ENCODE data around the gene CACNA1B.
"Not testable (repeated sequence)": the region's sequence is repeated elsewhere in the genome, so short reads cannot be mapped to it uniquely, and the experiment has no call there.

Gene CACNA1B

GRCh38 chr9:138117101-138117750 lies 239.6 kb downstream of the CACNA1B start:
- DNase-seq (ENCODE audit: low spot score) = no peak

DNA sequence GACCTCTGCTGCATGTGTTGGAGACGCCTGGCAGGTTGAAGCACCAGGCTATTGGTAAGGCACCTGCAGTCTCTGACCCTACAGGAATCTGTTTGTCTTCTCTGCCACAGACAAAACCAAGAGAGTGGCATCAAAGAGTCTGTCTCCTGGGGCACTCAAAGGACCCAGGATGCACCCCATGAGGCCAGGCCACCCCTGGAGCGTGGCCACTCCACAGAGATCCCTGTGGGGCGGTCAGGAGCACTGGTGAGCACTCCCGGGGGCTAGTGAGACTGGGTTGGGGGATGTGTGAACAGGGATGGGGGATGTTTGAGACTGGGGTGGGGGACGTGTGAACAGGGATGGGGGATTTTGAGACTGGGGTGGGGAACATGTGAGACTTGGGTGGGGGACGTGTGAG lies 240.3 kb downstream of the CACNA1B start:
- DNase-seq (ENCODE audit: low spot score) = no peak

DNA sequence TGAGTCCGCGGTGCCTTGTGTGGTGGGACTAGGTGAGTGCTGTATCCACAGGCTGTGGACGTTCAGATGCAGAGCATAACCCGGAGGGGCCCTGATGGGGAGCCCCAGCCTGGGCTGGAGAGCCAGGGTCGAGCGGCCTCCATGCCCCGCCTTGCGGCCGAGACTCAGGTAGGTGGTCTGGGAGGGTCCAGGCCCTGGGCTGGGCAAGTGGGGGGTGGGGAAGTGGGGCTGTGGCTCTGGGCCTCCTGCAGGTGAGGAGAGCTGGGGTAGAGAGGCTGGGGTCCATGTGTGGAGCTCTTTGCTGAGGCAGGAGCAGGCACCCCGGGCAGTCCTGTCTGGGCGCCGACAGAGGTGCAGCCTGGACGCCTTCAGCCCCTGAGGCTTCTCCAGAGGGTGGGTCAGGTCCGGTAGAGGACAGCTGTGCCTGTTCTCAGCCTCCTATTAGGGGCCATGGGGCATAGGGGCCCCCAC lies 241.1 kb downstream of the CACNA1B start:
- DNase-seq (ENCODE audit: low spot score) = no peak

DNA sequence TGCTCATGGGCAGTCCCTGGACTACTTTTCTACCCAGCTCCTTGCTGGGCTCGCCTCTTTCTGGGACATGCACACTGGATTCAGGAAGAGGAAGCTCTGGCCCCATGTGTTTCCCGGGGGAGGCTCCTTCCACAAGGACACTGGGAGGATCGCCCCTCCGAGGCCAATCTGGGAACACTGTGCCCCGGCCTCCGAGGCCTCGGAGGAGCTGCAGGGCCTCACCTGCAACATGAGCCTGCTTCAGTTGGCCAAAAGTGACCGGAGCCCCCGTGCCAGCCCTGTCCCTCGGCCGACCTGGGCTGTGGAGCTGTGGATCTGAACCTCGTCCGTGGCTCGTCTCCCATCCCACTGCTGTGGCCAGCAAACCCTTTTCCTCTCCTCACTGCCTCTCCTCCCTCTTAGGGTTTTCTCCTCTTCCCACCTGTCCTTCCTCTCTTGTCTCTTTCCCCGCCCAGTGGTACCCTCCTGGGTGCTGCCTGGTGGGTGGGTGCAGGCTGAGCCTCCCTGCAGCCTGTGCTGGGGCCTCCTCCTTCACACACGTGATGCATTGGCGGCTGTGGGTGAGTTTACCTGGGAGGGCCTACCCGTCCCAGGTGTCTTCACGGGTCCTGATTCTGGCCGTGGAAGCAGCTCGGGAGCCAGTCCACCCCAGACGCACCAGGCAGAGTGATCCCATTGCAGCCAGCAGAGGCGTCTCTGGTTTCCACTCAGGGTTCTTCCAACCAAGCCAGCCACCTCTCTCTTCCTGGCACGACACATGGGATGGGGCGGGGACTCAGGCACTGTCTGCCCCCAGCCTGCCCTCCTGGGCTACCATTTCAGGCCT lies 241.8 kb downstream of the CACNA1B start:
- DNase-seq (ENCODE audit: low spot score) = no peak

- DNase-seq (ENCODE audit: low spot score) = no peak
These were observed 242.5 kb downstream of the CACNA1B start for GRCh38 chr9:138120072-138120471.

- DNase-seq (ENCODE audit: low spot score) = no peak
These were observed 243.2 kb downstream of the CACNA1B start for GRCh38 chr9:138120511-138121437.

- no peak for DNase-seq (ENCODE audit: low spot score)
These were observed 244.0 kb downstream of the CACNA1B start for GRCh38 chr9:138121438-138122050.

DNA sequence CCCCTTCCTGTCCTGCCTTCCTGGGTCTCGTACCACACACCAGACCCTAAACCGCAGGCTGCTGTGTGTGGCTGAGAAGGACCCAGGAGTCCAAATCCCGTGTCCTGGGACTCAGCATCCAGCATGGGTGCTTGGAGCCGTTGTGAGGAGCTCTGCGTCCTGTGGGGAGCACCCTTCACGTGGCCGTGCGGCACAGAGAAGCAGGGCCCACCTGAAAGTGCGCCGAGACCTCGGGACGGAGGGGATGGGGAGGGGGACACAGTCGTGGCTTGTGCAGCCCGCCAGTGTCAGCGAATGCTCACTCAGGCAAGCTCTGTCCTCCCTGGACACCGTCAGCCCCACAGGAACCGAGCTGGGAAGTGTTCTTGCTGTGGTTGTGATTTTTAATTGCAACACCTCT lies 244.6 kb downstream of the CACNA1B start:
- no peak for DNase-seq (ENCODE audit: low spot score)

- DNase-seq (ENCODE audit: low spot score) = no peak
These were observed 245.1 kb downstream of the CACNA1B start for GRCh38 chr9:138122676-138123075.

- no peak for DNase-seq (ENCODE audit: low spot score)
These were observed 245.5 kb downstream of the CACNA1B start for GRCh38 chr9:138123086-138123485.

DNA sequence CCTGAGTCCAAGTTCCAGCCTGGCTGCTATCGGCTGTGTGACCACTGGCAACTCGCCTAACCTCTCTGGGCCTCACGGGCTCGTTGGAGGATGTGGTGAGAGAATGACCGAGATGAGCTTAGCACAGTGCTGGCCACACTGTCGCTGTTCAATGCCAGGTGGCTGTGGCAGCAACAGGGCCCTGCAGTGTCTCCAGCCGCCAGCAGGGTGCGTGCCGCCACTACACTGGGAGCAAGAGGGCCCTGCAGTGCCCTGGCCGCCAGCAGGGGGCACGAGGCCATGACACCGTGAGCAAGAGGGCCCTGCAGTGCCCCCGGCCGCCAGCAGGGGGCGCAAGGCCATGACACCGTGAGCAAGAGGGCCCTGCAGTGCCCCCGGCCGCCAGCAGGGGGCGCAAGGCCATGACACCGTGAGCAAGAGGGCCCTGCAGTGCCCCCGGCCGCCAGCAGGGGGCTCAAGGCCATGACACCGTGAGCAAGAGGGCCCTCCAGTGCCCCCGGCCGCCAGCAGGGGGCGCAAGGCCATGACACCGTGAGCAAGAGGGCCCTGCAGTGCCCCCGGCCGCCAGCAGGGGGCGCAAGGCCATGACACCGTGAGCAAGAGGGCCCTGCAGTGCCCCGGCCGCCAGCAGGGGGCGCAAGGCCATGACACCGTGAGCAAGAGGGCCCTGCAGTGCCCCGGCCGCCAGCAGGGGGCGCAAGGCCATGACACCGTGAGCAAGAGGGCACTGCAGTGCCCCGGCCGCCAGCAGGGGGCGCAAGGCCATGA lies 248.7 kb downstream of the CACNA1B start:
- not testable (repeated sequence) for DNase-seq (ENCODE audit: low spot score)

- not testable (repeated sequence) for DNase-seq (ENCODE audit: low spot score)
These were observed 249.4 kb downstream of the CACNA1B start for GRCh38 chr9:138126858-138127584.

GRCh38 chr9:138128027-138128426 lies 250.4 kb downstream of the CACNA1B start:
- not testable (repeated sequence) for DNase-seq (ENCODE audit: low spot score)

DNA sequence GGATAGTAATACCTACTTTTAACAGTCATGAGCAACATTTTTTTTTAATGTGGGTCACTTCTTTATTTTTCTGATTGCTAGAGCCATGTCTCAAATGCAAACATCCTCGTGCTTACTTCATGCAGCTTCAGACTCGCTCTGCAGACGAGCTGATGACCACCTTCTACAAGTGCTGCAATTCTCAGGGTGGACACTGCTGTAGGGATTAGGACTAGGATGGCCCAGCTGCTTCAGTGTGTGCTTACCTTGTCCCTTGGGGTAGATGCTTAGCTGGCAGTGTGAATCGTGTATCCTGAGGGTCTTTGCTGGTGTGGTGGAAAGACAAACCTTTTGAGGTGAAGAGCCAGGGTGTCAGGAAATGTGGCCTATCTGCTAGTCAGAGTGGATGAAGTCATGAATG lies 251.7 kb downstream of the CACNA1B start:
- not testable (repeated sequence) for DNase-seq (ENCODE audit: low spot score)

DNA sequence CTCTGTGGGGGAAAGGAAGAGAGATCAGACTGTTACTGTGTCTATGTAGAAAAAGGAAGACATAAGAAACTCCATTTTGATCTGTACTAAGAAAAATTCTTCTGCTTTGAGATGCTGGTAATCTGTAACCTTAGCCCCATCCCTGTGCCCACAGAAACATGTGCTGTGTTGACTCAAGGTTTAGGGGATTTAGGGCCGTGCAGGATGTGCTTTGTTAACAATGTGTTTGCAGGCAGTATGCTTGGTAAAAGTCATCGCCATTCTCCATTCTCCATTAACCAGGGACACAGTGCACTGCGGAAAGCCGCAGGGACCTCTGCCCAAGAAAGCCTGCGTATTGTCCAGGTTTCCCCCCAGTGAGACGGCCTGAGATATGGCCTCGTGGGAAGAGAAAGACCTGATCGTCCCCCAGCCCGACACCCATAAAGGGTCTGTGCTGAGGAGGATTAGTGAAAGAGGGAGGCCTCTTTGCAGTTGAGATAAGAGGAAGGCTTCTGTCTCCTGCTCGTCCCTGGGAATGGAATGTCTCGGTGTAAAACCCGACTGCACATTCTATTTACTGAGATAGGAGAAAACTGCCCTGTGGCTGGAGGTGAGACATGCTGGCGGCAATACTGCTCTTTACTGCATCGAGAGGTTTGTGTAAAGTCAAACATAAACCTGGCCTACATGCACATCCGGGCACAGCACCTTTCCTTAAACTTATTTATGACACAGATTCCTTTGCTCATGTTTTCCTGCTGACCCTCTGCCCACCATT lies 255.5 kb downstream of the CACNA1B start:
- not testable (repeated sequence) for DNase-seq (ENCODE audit: low spot score)

DNA sequence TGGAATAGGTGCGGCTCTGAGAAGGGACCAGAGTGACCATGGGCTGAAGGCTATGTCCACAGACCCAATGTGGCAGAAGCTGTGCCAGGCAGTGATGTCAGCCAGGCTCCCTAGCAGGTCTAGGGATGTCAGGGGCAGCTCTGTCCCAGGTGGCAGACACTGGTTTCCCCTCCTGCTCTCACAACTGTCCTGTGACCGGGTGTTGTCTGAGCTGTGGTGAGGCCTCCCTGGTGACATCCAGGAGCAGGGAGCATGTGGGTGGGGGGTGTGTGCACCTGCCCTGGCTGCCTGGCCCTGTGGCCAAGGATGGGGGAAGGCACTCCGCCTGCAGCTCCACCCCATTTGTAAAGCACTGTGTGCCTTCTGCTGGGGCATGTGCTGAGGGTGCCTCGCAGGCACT lies 257.0 kb downstream of the CACNA1B start:
- DNase-seq (ENCODE audit: low spot score) = not testable (repeated sequence)

DNA sequence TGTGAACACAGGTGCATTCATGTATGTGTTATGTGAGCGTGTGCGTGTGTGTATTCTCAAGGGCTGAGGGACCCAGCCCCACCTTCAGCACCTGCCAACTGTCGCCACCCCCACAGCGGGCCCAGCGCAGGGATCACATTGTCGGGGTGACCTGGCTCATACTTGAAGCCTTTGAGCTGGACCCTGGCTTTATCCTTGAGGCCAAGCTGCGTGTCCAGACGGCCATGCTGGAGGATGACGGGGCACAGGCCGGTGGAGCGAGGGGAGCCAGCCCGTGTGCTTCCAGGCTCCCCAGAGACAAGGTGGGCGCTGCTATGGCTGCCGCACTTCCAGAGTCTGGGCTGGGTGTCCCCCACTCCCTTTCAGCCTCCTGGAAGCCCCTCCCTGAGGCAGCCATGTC lies 261.5 kb downstream of the CACNA1B start:
- DNase-seq (ENCODE audit: low spot score) = not testable (repeated sequence)

- DNase-seq (ENCODE audit: low spot score) = not testable (repeated sequence)
These were observed 263.4 kb downstream of the CACNA1B start for GRCh38 chr9:138140980-138141379.

GRCh38 chr9:138142528-138143244 lies 265.1 kb downstream of the CACNA1B start:
- not testable (repeated sequence) for DNase-seq (ENCODE audit: low spot score)

Data from LoVo (cell line).